Neural progenitor cell (in vitro differentiated cells): ENCODE measurements around the gene PDCL2. TPM values are rescaled to one million over a fixed set of nuclear protein-coding genes. Genes with fewer than 3 reads are reported as not detected.

Experiments used
- DNase-seq: peaks from one replicate; pipeline ENCODE4 v3.0.0-alpha.2; 2016; ENCODE audit warnings: low spot score
- H2AFZ ChIP-seq: fragments of 200-600 bp; sonication (generic); replicated peaks from 2 replicates; pipeline ENCODE4 v1.6.1; 2016; ENCODE audit warnings: antibody characterized with exemption
- H3F3A ChIP-seq: fragments of 200-600 bp; sonication (generic); 2 replicates; pipeline ENCODE4 v1.6.1; 2016; ENCODE audit warnings: antibody characterized with exemption, low read depth
- H3K27ac ChIP-seq: fragments of 200-600 bp; sonication (generic); 2 replicates; pipeline ENCODE4 v1.5.1; 2016; ENCODE audit warnings: mild to moderate bottlenecking
- H3K27me3 ChIP-seq: fragments of 200-600 bp; sonication (generic); 2 replicates; pipeline ENCODE4 v1.6.1; 2016; ENCODE audit warnings: mild to moderate bottlenecking, moderate library complexity
- H3K36me3 ChIP-seq: fragments of 200-600 bp; sonication (generic); 2 replicates; pipeline ENCODE4 v1.5.1; 2016
- H3K4me1 ChIP-seq: fragments of 200-600 bp; sonication (generic); 2 replicates; pipeline ENCODE4 v1.6.1; 2016; ENCODE audit warnings: mixed run types
- H3K4me2 ChIP-seq: fragments of 200-600 bp; sonication (generic); 2 replicates; pipeline ENCODE4 v1.6.1; 2016
- H3K4me3 ChIP-seq: fragments of 200-600 bp; sonication (generic); 2 replicates; pipeline ENCODE4 v1.5.1; 2016
- H3K79me2 ChIP-seq: fragments of 200-600 bp; sonication (generic); 2 replicates; pipeline ENCODE4 v1.6.1; 2016; ENCODE audit warnings: low read depth
- H3K9ac ChIP-seq: fragments of 200-600 bp; sonication (generic); 2 replicates; pipeline ENCODE4 v1.6.1; 2016
- H3K9me3 ChIP-seq: fragments of 200-600 bp; sonication (generic); 2 replicates; pipeline ENCODE4 v1.5.1; 2016; ENCODE audit warnings: low read depth
- H4K20me1 ChIP-seq: fragments of 200-600 bp; sonication (generic); 2 replicates; pipeline ENCODE4 v1.6.1; 2016; ENCODE audit warnings: low read depth
- H3K27ac Mint-ChIP-seq: 3 replicates; pipeline ENCODE4 v1.8.0; 2021; ENCODE audit warnings: mixed read lengths
- H3K27me3 Mint-ChIP-seq: 2 replicates; pipeline ENCODE4 v1.8.0; 2022; ENCODE audit warnings: low read depth, mild to moderate bottlenecking, inconsistent platforms, moderate library complexity, mixed read lengths; ENCODE audit not compliant: insufficient read depth
- H3K36me3 Mint-ChIP-seq: 3 replicates; pipeline ENCODE4 v1.8.0; 2021; ENCODE audit warnings: mixed read lengths
- H3K4me1 Mint-ChIP-seq: 3 replicates; pipeline ENCODE4 v1.8.0; 2021; ENCODE audit warnings: mixed read lengths
- H3K4me3 Mint-ChIP-seq: 3 replicates; pipeline ENCODE4 v1.8.0; 2021; ENCODE audit warnings: mild to moderate bottlenecking, moderate library complexity, mixed read lengths
- H3K9me3 Mint-ChIP-seq: 3 replicates; pipeline ENCODE4 v1.8.0; 2020; ENCODE audit warnings: mixed read lengths
- CTCF ChIP-seq: fragments of 200-600 bp; sonication (generic); IDR thresholded peaks from 2 replicates; pipeline ENCODE4 v1.5.1; 2017; ENCODE audit warnings: antibody characterized with exemption, mild to moderate bottlenecking
- EZH2 ChIP-seq: fragments of 200-600 bp; sonication (generic); IDR thresholded peaks from 2 replicates; pipeline ENCODE4 v1.6.1; 2017; ENCODE audit warnings: antibody characterized with exemption, mild to moderate bottlenecking, moderate library complexity
- EZH2phosphoT487 ChIP-seq: fragments of 200-600 bp; sonication (generic); IDR thresholded peaks from 2 replicates; pipeline ENCODE4 v1.6.1; 2017; ENCODE audit warnings: antibody characterized with exemption
- total RNA-seq: library from RNA; depleted of rRNA; stranded (reverse); fragments of >200 nt; gene quantifications from 2 replicates; pipeline ENCODE4 v1.2.3, GENCODE V29; 2015; ENCODE audit warnings: low replicate concordance

PDCL2 gene
- total RNA-seq, 1 donor from 2014 or later = not detected

DNA sequence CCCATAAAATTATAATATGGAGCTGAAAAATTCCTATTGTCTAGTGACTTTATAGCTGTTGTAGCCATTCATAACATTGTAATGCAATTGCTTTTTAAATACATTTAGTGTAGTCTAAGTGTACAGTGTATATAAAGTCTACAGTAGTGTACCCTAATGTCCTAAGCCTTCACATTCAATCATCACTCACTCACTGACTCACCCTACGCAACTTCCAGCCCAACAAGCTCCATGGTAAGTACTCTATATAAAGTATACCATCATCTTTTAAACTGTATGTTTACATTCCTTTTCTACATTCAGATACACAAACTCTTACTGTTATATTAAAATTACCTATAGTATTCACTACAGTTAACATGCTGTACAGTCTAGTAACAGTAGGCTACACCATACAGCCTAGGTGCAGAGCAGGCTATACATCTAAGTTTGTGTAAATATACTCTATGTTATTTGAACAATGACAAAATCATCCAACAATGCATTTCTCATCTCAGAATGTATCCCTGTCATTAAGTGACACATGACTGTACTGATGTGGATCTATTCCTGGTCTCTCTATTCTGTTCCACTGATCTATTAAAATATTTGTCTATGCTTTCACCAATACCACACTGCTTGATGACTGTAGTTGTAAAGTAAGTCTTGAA is 79.0 kb downstream of the PDCL2 start:
- no peaks in the 10 kb centered on the region for H3K9me3 ChIP-seq
- TF ChIP-seq EZH2 (no peak), CTCF (no peak), EZH2phosphoT487 (no peak)
- H2AFZ ChIP-seq = no peak overlapping the region
- H3K9ac ChIP-seq = no peak overlapping the region
- no peaks in the 10 kb centered on the region for H3K36me3 ChIP-seq
- no peak overlapping the region for H3K4me2 ChIP-seq
- no peaks in the 10 kb centered on the region for H3K27me3 Mint-ChIP-seq
- no peaks in the 10 kb centered on the region for H4K20me1 ChIP-seq
- H3K4me3 Mint-ChIP-seq = no peak overlapping the region
- H3K4me1 Mint-ChIP-seq = no peaks in the 10 kb centered on the region
- no peaks in the 10 kb centered on the region for H3K27me3 ChIP-seq
- H3K36me3 Mint-ChIP-seq = peaks cover 22% of the 10 kb centered on the region
- no peaks in the 10 kb centered on the region for H3F3A ChIP-seq
- no peak for DNase-seq
- H3K9me3 Mint-ChIP-seq = peaks cover 10% of the 10 kb centered on the region
- no peak overlapping the region for H3K27ac ChIP-seq
- no peak overlapping the region for H3K4me3 ChIP-seq
- H3K4me1 ChIP-seq = no peaks in the 10 kb centered on the region
- peaks cover 33% of the 10 kb centered on the region for H3K79me2 ChIP-seq
- H3K27ac Mint-ChIP-seq = no peak overlapping the region

- Histone ChIP-seq H3K4me2 (no peak overlapping the region), H4K20me1 (no peaks in the 10 kb centered on the region), H2AFZ (no peak overlapping the region), H3F3A (no peaks in the 10 kb centered on the region), H3K79me2 (peaks cover 27% of the 10 kb centered on the region), H3K9ac (no peak overlapping the region), H3K9me3 (no peaks in the 10 kb centered on the region), H3K27me3 (no peaks in the 10 kb centered on the region), H3K4me1 (no peaks in the 10 kb centered on the region), H3K27ac (no peak overlapping the region), H3K36me3 (no peaks in the 10 kb centered on the region), H3K4me3 (no peak overlapping the region)
- no peak overlapping the region for H3K27ac Mint-ChIP-seq
- H3K9me3 Mint-ChIP-seq = peaks cover 6% of the 10 kb centered on the region
- no peak for DNase-seq
- H3K36me3 Mint-ChIP-seq = peaks cover 21% of the 10 kb centered on the region
- TF ChIP-seq EZH2phosphoT487 (no peak), CTCF (no peak), EZH2 (no peak)
- H3K4me3 Mint-ChIP-seq = no peak overlapping the region
- no peaks in the 10 kb centered on the region for H3K4me1 Mint-ChIP-seq
- no peaks in the 10 kb centered on the region for H3K27me3 Mint-ChIP-seq
Observed at GRCh38 chr4:55512077-55512476, 80.0 kb downstream of the PDCL2 start.

DNA sequence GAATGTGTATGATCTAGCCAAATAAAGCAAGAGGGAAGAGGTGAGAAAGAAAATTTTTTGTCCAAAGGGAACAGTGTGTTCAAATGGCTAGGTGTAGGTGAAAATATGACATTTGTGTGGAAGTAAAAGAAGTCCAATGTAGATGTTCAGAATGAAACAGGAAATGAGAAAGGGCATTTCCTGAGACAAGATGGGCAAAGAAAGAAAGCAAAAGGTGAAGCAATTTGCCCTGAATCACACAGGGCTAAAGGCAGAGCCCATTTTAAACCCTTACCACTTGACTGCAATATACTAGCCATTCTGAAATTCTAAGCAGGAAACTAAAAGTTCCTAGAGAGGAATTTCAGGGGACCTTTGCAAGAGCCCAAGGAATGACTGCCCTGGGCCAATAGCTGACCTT is 81.4 kb downstream of the PDCL2 start:
- Histone ChIP-seq H3K4me3 (no peak overlapping the region), H3K79me2 (peaks cover 40% of the 10 kb centered on the region), H3K27ac (no peak overlapping the region), H3K9ac (no peak overlapping the region), H3K4me1 (no peaks in the 10 kb centered on the region), H3K9me3 (no peaks in the 10 kb centered on the region), H4K20me1 (no peaks in the 10 kb centered on the region), H3K4me2 (no peak overlapping the region), H3K36me3 (no peaks in the 10 kb centered on the region), H2AFZ (no peak overlapping the region), H3K27me3 (no peaks in the 10 kb centered on the region), H3F3A (no peaks in the 10 kb centered on the region)
- Mint-ChIP-seq H3K4me3 (no peak overlapping the region), H3K4me1 (no peaks in the 10 kb centered on the region), H3K27ac (no peak overlapping the region), H3K9me3 (peaks cover 4% of the 10 kb centered on the region), H3K27me3 (no peaks in the 10 kb centered on the region), H3K36me3 (peaks cover 27% of the 10 kb centered on the region)
- TF ChIP-seq CTCF = no peak
- no peak for TF ChIP-seq EZH2phosphoT487
- TF ChIP-seq EZH2 = no peak
- no peak for DNase-seq
